Prostate gland (tissue), 2 donors: Measurements from ENCODE around the gene ADAM17.

Experiments used
- CTCF ChIP-seq, 4 experiments: fragments of 200-600 bp in 2 of 4; fragments of 450-650 bp in 2 of 4; sonication (generic) in 2 of 4; IDR thresholded peaks; 1 replicate in 3 of 4; 2 replicates in 1 of 4; pipeline ENCODE4 v1.5.1; 2016 to 2019; ENCODE audit warnings: antibody characterized with exemption in 4 of 4, mild to moderate bottlenecking in 2 of 4, moderate library complexity in 2 of 4
- POLR2A ChIP-seq: fragments of 450-650 bp; IDR thresholded peaks from one replicate; pipeline ENCODE4 v1.6.1; 2016; ENCODE audit warnings: antibody characterized with exemption, mild to moderate bottlenecking

DNA sequence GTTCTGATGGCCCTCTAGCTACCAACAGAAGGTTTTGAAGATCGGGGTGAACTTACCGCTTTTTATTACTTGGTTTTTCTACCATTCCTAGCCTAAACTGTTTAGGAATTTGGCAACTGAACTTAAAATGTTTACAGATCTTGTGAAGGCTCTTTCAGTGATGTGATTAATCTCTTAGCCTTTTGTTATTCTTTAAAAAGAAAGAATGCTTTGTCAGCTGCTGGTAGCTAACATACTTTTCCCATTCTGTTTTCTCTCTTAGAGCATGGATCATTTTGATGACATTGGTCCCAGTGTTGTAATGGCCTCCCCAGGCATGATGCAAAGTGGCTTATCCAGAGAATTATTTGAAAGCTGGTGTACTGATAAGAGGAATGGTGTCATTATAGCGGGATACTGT is 114.1 kb downstream of the ADAM17 start:
- TF ChIP-seq CTCF (IDR thresholded peaks at IDR 0.05) (no peak), POLR2A (no peak)
